ENCODE results near the gene AP3D1. TPM values are rescaled to one million over a fixed set of nuclear protein-coding genes. Genes with fewer than 3 reads are reported as not detected.

Gene AP3D1
- total RNA-seq, 1 donor from 2014 or later = 50.9 TPM

- Histone ChIP-seq H3F3A (ENCODE audit: low read depth) (no peaks in the 10 kb centered on the region), H3K4me2 (no peak overlapping the region), H3K9ac (no peak overlapping the region), H3K4me1 (no peaks in the 10 kb centered on the region), H3K9me3 (ENCODE audit: low read depth) (no peaks in the 10 kb centered on the region), H4K20me1 (ENCODE audit: low read depth) (peaks cover 95% of the 10 kb centered on the region), H2AFZ (replicated peaks) (no peak overlapping the region), H3K27ac (no peak overlapping the region), H3K4me3 (no peak overlapping the region), H3K79me2 (ENCODE audit: low read depth) (peaks cover 98% of the 10 kb centered on the region), H3K36me3 (no peaks in the 10 kb centered on the region), H3K27me3 (no peaks in the 10 kb centered on the region)
- TF ChIP-seq, protein P1, sequence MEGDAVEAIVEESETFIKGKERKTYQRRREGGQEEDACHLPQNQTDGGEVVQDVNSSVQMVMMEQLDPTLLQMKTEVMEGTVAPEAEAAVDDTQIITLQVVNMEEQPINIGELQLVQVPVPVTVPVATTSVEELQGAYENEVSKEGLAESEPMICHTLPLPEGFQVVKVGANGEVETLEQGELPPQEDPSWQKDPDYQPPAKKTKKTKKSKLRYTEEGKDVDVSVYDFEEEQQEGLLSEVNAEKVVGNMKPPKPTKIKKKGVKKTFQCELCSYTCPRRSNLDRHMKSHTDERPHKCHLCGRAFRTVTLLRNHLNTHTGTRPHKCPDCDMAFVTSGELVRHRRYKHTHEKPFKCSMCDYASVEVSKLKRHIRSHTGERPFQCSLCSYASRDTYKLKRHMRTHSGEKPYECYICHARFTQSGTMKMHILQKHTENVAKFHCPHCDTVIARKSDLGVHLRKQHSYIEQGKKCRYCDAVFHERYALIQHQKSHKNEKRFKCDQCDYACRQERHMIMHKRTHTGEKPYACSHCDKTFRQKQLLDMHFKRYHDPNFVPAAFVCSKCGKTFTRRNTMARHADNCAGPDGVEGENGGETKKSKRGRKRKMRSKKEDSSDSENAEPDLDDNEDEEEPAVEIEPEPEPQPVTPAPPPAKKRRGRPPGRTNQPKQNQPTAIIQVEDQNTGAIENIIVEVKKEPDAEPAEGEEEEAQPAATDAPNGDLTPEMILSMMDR (IDR thresholded peaks at IDR 0.05) = no peak
- TF ChIP-seq EZH2phosphoT487 (IDR thresholded peaks at IDR 0.05) (no peak), EZH2 (IDR thresholded peaks at IDR 0.05) (no peak)
- Mint-ChIP-seq H3K4me3 (no peak overlapping the region), H3K9me3 (no peaks in the 10 kb centered on the region), H3K27me3 (ENCODE audit: insufficient read depth, low read depth) (peaks cover 1% of the 10 kb centered on the region), H3K27ac (peak overlapping the region; percentile 38), H3K4me1 (peaks cover 11% of the 10 kb centered on the region), H3K36me3 (peaks cover 7% of the 10 kb centered on the region)
- no peak for DNase-seq (ENCODE audit: low spot score)
Measured at GRCh38 chr19:2179095-2179494, 27.7 kb upstream of the AP3D1 start.

DNA sequence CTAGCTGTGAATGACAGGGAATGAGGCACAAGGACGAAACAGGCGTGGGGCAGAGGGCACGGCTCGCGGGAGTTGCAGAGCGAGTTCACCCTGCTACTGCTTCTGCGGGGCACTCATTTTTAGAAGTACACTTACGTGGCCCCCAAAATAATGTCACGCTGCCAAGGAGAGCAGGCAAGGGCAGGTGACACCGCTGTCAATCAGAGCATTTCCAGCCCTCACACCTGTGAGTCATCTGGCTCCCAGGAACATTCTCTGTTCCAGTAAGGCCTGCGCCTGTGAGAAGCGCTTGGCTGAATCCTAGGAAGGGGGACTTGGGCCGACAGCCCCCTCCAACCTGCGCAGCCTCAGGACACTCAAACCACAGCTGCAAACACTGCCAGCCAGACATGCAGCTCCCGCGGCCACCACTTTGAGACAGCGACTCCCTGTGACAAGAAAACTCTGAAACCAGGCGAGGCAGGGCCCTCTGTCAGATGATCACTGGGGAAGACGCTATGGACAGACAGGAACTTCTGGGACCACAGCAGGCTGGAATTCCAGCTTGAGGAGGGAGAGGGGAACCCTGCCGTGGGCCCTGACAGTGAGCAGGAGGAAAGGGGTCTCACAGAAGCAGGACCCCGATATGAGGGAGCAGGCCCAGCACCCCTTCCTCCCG lies 25.1 kb upstream of the AP3D1 start:
- DNase-seq (ENCODE audit: low spot score) = no peak
- Histone ChIP-seq H3K9ac (no peak overlapping the region), H3K4me1 (peaks cover 3% of the 10 kb centered on the region), H3K36me3 (no peaks in the 10 kb centered on the region), H2AFZ (replicated peaks) (no peak overlapping the region), H3F3A (ENCODE audit: low read depth) (peaks cover 2% of the 10 kb centered on the region), H4K20me1 (ENCODE audit: low read depth) (peaks cover 97% of the 10 kb centered on the region), H3K9me3 (ENCODE audit: low read depth) (no peaks in the 10 kb centered on the region), H3K4me2 (no peak overlapping the region), H3K27ac (no peak overlapping the region), H3K79me2 (ENCODE audit: low read depth) (peaks cover 100% of the 10 kb centered on the region), H3K27me3 (no peaks in the 10 kb centered on the region), H3K4me3 (no peak overlapping the region)
- H3K27me3 Mint-ChIP-seq (ENCODE audit: insufficient read depth, low read depth) = peaks cover 3% of the 10 kb centered on the region
- H3K27ac Mint-ChIP-seq = peak overlapping the region; percentile 37
- no peak for TF ChIP-seq EZH2 (IDR thresholded peaks at IDR 0.05)
- TF ChIP-seq, protein P1 (IDR thresholded peaks at IDR 0.05) = no peak
- no peak for TF ChIP-seq EZH2phosphoT487 (IDR thresholded peaks at IDR 0.05)
- H3K9me3 Mint-ChIP-seq = no peaks in the 10 kb centered on the region
- H3K4me1 Mint-ChIP-seq = peaks cover 29% of the 10 kb centered on the region
- H3K4me3 Mint-ChIP-seq = no peak overlapping the region
- H3K36me3 Mint-ChIP-seq = peaks cover 5% of the 10 kb centered on the region

DNA sequence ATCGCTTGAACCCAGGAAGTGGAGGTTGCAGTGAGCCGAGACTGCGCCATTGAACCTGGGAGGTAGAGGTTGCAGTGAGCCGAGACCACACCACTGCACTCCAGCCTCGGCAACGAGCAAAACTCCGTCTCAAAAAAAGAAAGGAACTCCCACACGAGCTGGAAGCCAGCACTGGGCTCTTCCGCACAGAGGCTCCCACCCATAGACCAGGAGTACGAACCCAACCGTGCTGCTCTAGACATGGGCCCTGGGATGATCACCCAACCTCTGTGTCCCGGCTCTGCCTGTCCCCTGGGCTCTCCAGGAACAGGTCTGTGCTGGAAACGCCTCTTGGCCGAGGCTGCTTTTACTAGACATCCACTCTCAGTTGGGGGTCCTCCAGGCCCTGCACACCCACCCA lies 24.4 kb upstream of the AP3D1 start:
- Histone ChIP-seq H3K4me3 (no peak overlapping the region), H3K4me1 (peaks cover 10% of the 10 kb centered on the region), H3K4me2 (no peak overlapping the region), H2AFZ (replicated peaks) (no peak overlapping the region), H4K20me1 (ENCODE audit: low read depth) (peaks cover 97% of the 10 kb centered on the region), H3K79me2 (ENCODE audit: low read depth) (peaks cover 100% of the 10 kb centered on the region), H3K36me3 (no peaks in the 10 kb centered on the region), H3K9me3 (ENCODE audit: low read depth) (no peaks in the 10 kb centered on the region), H3F3A (ENCODE audit: low read depth) (peaks cover 9% of the 10 kb centered on the region), H3K27ac (no peak overlapping the region), H3K9ac (no peak overlapping the region), H3K27me3 (no peaks in the 10 kb centered on the region)
- TF ChIP-seq EZH2phosphoT487 (IDR thresholded peaks at IDR 0.05) (no peak), EZH2 (IDR thresholded peaks at IDR 0.05) (no peak)
- TF ChIP-seq, protein P1 (IDR thresholded peaks at IDR 0.05) = no peak
- no peak overlapping the region for H3K27ac Mint-ChIP-seq
- H3K4me3 Mint-ChIP-seq = no peak overlapping the region
- H3K4me1 Mint-ChIP-seq = peaks cover 34% of the 10 kb centered on the region
- H3K36me3 Mint-ChIP-seq = peaks cover 5% of the 10 kb centered on the region
- H3K9me3 Mint-ChIP-seq = no peaks in the 10 kb centered on the region
- DNase-seq (ENCODE audit: low spot score) = no peak
- peaks cover 3% of the 10 kb centered on the region for H3K27me3 Mint-ChIP-seq (ENCODE audit: insufficient read depth, low read depth)

All from neural progenitor cell (in vitro differentiated cells).